ENCODE data around the gene DSC1. TPM values are rescaled to one million over a fixed set of nuclear protein-coding genes. Genes with fewer than 3 reads are reported as not detected.

DSC1 gene
- total RNA-seq, 1 experiment from 2014 or later: not detected

DNA sequence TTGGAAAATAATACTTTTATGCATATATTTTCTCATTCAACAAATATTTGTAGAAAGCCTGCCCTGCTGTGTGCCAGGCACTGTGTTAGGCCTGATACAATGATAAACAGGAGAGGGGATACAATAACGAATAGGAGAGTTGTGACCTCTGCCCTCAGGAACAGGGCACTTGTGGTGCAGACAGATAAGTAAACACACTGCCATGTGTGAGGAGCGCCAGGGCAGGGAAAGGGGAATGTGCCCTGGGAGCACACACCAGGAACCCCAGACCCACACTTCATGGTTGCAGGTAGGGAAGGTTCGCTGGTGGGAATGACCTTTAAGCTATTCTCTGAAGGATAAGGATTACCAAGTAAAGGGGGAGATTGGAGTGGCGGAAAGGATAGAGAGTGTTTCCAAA is 42.2 kb upstream of the DSC1 start:
- H3K27me3 Mint-ChIP-seq (ENCODE audit: low read depth): no peaks in the 10 kb centered on the region
- H3K4me3 Mint-ChIP-seq: no peak overlapping the region
- CTCF ChIA-PET: no interaction called here
- H3K36me3 Mint-ChIP-seq: no peaks in the 10 kb centered on the region; the same call in 1 of the 2 replicates
- no peak for TF ChIP-seq EMX1 (CRISPR knock-in tag; IDR thresholded peaks at IDR 0.05)
- POLR2A ChIA-PET: interaction anchor here (0.9 to 1.4 kb wide), 2 partner anchors 28 to 102 kb away, joined by 3 read pairs; partner anchors contain the start of gene DSC2
- no peak overlapping the region for H3K27ac Mint-ChIP-seq
- no peak for ATAC-seq
- no peak for DNase-seq (ENCODE audit: low spot score)
- H3K9me3 Mint-ChIP-seq: peaks cover 7% of the 10 kb centered on the region
- H3K4me1 Mint-ChIP-seq: peaks cover 39% of the 10 kb centered on the region

GRCh38 chr18:31204166-31204565 is 41.5 kb upstream of the DSC1 start:
- ChIA-PET CTCF (interaction anchor here (1.4 kb wide), 1 partner anchor 38 kb away, joined by 5 read pairs; no protein-coding TSS in a partner anchor), POLR2A (interaction anchor here (0.6 to 1.4 kb wide), 2 partner anchors 29 to 57 kb away, joined by 3 to 6 read pairs; no protein-coding TSS in a partner anchor)
- no peak overlapping the region for H3K27ac Mint-ChIP-seq
- ATAC-seq (no peak), DNase-seq (ENCODE audit: low spot score) (no peak)
- H3K36me3 Mint-ChIP-seq: no peaks in the 10 kb centered on the region; the same call in 1 of the 2 replicates
- no peaks in the 10 kb centered on the region for H3K27me3 Mint-ChIP-seq (ENCODE audit: low read depth)
- TF ChIP-seq SOX15 (CRISPR knock-in tag; IDR thresholded peaks at IDR 0.05) (no peak), ZNF263 (CRISPR knock-in tag; IDR thresholded peaks at IDR 0.05; ENCODE audit: low read depth) (no peak), ZNF317 (CRISPR knock-in tag; IDR thresholded peaks at IDR 0.05; ENCODE audit: borderline replicate concordance, low read depth) (no peak), TP53 (CRISPR knock-in tag; IDR thresholded peaks at IDR 0.05) (no peak), ZNF671 (CRISPR knock-in tag; IDR thresholded peaks at IDR 0.05) (no peak)
- TF ChIP-seq, protein P1, sequence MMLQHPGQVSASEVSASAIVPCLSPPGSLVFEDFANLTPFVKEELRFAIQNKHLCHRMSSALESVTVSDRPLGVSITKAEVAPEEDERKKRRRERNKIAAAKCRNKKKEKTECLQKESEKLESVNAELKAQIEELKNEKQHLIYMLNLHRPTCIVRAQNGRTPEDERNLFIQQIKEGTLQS (CRISPR knock-in tag; conservative IDR thresholded peaks at IDR 0.05): no peak
- H3K4me1 Mint-ChIP-seq: peaks cover 40% of the 10 kb centered on the region
- H3K4me3 Mint-ChIP-seq: no peak overlapping the region
- peaks cover 7% of the 10 kb centered on the region for H3K9me3 Mint-ChIP-seq

DNA sequence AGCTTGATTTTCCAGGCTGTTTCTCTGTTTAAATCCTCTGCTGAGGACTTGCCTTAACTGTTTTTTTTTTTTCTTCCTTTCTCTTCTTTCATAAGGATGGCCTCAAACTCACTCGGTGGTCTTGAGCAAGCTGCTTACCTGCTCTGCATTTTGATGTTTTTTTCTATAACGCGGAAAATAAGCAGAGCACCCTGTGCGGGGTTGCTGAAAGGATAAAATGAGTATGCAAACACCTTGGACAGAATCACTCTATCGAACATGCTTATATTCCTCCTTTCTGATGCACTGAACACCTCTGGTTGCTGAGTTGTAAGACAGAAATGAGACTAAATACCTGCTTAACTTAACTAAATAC is 41.1 kb upstream of the DSC1 start:
- ATAC-seq (no peak), DNase-seq (ENCODE audit: low spot score) (no peak)
- TF ChIP-seq, protein P2, sequence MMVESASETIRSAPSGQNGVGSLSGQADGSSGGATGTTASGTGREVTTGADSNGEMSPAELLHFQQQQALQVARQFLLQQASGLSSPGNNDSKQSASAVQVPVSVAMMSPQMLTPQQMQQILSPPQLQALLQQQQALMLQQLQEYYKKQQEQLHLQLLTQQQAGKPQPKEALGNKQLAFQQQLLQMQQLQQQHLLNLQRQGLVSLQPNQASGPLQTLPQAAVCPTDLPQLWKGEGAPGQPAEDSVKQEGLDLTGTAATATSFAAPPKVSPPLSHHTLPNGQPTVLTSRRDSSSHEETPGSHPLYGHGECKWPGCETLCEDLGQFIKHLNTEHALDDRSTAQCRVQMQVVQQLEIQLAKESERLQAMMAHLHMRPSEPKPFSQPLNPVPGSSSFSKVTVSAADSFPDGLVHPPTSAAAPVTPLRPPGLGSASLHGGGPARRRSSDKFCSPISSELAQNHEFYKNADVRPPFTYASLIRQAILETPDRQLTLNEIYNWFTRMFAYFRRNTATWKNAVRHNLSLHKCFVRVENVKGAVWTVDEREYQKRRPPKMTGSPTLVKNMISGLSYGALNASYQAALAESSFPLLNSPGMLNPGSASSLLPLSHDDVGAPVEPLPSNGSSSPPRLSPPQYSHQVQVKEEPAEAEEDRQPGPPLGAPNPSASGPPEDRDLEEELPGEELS (CRISPR knock-in tag; IDR thresholded peaks at IDR 0.05): no peak
- no peak for TF ChIP-seq ZNF671 (CRISPR knock-in tag; IDR thresholded peaks at IDR 0.05)
- no peak for TF ChIP-seq IRF2 (CRISPR knock-in tag; IDR thresholded peaks at IDR 0.05; ENCODE audit: borderline replicate concordance, low read depth)
- no peak for TF ChIP-seq NR2C2 (CRISPR knock-in tag; IDR thresholded peaks at IDR 0.05)
- no peak for TF ChIP-seq MYBL2 (CRISPR knock-in tag; IDR thresholded peaks at IDR 0.05)
- POLR2A ChIA-PET: interaction anchor here (0.6 to 1.4 kb wide), 2 partner anchors 29 to 57 kb away, joined by 3 to 6 read pairs; no protein-coding TSS in a partner anchor
- CTCF ChIA-PET: interaction anchor here (1.4 kb wide), 1 partner anchor 39 kb away, joined by 5 read pairs; no protein-coding TSS in a partner anchor
- H3K27me3 Mint-ChIP-seq (ENCODE audit: low read depth): no peaks in the 10 kb centered on the region
- H3K4me3 Mint-ChIP-seq: no peak overlapping the region
- H3K9me3 Mint-ChIP-seq: peaks cover 7% of the 10 kb centered on the region
- H3K4me1 Mint-ChIP-seq: peaks cover 40% of the 10 kb centered on the region
- no peaks in the 10 kb centered on the region; the same call in 1 of the 2 replicates for H3K36me3 Mint-ChIP-seq
- H3K27ac Mint-ChIP-seq: no peak overlapping the region

DNA sequence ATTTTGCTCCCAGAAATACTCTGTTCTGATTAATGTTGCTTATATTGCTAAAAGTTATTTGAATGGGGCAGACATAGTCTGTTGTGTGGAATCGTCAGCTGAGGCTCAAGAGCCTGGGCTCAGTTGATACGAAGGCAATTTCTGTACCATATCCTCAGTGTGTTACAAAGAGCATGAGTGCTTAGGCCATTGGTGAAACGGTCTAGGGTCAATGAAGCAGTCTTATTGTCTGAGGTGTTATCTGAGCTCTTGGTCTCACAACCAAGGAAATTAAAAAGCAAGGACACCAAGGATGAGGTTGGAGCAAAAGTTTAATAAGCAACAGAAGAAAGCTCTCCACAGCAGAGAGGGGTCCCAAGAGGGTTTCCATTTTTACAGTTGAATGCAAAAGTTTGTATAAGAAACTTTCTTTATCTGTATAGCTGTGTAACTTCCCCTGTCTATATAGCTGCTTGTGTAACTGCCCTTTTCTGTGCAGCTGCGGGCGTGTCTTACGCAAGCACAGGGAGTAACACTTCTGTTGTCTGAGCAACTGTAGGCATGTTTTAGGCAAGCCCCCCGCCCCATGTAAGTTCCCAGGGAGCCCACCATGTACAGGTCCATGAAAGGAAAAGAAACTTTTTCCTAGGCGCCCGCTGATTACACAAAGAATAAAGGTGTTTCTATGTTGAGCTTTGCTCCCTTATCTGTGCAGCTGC is 40.6 kb upstream of the DSC1 start:
- Mint-ChIP-seq H3K4me3 (no peak overlapping the region), H3K27me3 (ENCODE audit: low read depth) (no peaks in the 10 kb centered on the region), H3K4me1 (peaks cover 40% of the 10 kb centered on the region), H3K9me3 (peaks cover 7% of the 10 kb centered on the region), H3K36me3 (no peaks in the 10 kb centered on the region; the same call in 1 of the 2 replicates), H3K27ac (no peak overlapping the region)
- ATAC-seq (no peak), DNase-seq (ENCODE audit: low spot score) (no peak)
- ChIA-PET POLR2A (interaction anchor here (0.6 to 1.4 kb wide), 2 partner anchors 30 to 188 kb away, joined by 3 to 5 read pairs; no protein-coding TSS in a partner anchor), CTCF (interaction anchor here (1.4 kb wide), 1 partner anchor 39 kb away, joined by 5 read pairs; no protein-coding TSS in a partner anchor)
- TF ChIP-seq FOXP1 (CRISPR knock-in tag; IDR thresholded peaks at IDR 0.05; ENCODE audit: borderline replicate concordance) (no peak), ARID4B (CRISPR knock-in tag; IDR thresholded peaks at IDR 0.05; ENCODE audit: borderline replicate concordance) (no peak), ZNF317 (CRISPR knock-in tag; IDR thresholded peaks at IDR 0.05; ENCODE audit: borderline replicate concordance, low read depth) (no peak), JUN (CRISPR knock-in tag; IDR thresholded peaks at IDR 0.05) (no peak)
- TF ChIP-seq, protein P3, sequence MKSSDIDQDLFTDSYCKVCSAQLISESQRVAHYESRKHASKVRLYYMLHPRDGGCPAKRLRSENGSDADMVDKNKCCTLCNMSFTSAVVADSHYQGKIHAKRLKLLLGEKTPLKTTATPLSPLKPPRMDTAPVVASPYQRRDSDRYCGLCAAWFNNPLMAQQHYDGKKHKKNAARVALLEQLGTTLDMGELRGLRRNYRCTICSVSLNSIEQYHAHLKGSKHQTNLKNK (CRISPR knock-in tag; IDR thresholded peaks at IDR 0.05): no peak
